GM12874 (cell line): ENCODE measurements around the gene C2orf68.

Source experiments
- TF ChIP-seq, protein P1 (sequence below): IDR thresholded peaks from 2 replicates; pipeline ENCODE4 v1.5.1; 2011; ENCODE audit warnings: low read depth, mild to moderate bottlenecking, control low read depth, low read length, moderate library complexity; ENCODE audit not compliant: insufficient read depth

C2orf68 gene

DNA sequence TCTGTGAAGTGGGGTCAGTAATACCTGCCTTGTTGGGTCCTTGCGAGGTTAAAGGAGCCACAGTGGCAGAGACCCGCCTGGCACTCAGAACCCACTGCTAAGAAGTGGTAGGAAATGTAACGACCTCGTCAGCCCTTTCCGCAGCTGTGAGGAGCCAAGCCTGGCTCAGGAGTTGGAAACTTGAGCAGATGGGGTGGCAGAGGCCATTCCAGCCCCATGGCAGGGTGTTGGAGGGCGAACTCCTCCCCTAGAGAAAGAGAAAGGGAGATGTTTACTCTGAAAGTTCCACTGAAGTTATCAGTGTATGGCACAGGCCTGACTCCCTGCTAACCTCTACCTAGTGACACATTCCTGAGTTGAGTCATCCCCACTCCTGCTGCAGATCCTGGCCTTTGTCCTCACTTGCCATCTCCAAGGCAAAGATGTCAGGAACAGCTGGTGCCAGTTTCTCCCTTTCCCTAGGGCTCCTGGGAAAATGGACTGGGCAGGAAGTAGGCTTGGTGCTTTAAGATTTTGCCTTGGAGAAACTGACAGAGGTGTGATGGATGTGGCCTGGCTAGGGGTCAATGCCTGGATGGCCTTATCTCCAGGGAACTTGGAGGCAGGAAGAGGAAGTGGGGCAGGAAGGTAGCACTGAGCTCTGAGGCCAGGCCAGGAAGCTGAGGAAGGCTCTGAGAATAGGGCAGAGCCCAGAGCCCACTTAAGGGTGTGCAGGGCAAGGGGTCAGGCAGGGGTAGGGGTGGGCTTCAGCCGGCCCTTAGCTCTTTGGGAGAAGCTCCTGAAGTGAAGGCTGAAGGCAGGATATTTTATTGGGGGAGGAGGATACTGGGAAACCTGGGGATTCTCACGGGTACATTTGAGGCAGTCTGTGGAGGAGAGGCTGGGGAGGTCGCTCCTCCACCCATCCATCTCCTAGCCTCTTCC lies 26.7 kb downstream of the C2orf68 start:
- TF ChIP-seq, protein P1, sequence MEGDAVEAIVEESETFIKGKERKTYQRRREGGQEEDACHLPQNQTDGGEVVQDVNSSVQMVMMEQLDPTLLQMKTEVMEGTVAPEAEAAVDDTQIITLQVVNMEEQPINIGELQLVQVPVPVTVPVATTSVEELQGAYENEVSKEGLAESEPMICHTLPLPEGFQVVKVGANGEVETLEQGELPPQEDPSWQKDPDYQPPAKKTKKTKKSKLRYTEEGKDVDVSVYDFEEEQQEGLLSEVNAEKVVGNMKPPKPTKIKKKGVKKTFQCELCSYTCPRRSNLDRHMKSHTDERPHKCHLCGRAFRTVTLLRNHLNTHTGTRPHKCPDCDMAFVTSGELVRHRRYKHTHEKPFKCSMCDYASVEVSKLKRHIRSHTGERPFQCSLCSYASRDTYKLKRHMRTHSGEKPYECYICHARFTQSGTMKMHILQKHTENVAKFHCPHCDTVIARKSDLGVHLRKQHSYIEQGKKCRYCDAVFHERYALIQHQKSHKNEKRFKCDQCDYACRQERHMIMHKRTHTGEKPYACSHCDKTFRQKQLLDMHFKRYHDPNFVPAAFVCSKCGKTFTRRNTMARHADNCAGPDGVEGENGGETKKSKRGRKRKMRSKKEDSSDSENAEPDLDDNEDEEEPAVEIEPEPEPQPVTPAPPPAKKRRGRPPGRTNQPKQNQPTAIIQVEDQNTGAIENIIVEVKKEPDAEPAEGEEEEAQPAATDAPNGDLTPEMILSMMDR = no peak

DNA sequence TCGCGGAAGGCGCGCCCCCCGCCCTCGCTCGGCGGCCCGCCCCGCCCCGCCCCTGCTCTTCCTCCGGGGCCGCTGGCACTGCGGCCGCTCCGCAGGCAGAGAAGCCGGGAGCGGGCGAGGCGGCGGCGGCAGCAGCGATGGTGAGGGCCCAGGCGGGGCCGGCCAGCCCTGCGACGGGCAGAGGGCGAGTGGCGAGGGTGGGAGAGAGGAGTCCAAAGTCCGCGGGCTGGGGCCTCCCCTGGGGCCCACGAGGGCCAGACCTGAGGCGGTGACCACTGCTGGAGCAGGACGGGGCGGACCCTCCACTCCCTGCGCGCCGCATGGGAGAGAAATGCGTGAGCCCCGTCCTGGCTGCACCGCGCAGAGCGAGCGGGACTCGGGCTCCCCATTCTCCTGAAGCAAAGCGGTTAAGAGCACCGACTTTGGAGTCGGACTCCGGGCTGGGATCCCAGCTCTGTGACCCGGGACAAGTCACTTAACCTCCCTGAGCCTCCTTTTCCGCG lies 27.5 kb downstream of the C2orf68 start, which contains the start of gene VAMP5:
VAMP5 (plus strand) TSS at position 78 of the 503 bp plus-strand sequence; CDS start at position 138, 60 bp downstream.
- TF ChIP-seq, protein P1 = no peak

DNA sequence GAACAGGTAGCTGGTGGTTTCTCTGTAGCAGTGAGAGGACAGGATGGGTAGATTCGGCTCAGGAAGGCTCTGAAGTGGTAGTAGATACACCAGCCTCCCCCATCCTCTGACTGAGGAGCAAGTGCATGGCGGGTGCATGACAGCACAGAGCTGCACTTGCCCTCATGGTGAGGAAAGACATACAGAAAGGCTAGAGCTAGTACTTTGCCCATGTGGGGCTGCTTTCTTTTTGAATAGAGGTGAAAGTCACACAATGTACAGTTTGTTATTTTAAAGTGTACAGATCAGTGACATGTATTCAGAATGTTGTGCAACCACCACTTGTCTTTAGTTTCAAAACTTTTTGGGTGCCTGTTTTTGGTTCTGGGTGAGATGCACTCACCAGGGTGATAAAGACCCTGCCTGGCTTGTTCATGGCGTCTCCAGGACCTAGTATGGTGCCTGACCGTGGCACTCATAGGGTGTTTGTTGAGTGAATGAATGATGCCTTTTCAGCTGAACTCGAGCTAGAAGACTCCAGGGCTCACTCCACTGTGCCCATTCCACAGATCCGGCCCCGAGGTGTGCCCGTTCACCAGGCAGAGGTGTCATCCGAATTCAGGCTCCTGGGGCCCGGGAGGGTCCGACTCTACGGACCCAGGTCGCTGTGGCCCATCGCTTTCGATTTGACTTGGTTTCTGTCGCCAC lies 28.1 kb downstream of the C2orf68 start:
- TF ChIP-seq, protein P1 = no peak

DNA sequence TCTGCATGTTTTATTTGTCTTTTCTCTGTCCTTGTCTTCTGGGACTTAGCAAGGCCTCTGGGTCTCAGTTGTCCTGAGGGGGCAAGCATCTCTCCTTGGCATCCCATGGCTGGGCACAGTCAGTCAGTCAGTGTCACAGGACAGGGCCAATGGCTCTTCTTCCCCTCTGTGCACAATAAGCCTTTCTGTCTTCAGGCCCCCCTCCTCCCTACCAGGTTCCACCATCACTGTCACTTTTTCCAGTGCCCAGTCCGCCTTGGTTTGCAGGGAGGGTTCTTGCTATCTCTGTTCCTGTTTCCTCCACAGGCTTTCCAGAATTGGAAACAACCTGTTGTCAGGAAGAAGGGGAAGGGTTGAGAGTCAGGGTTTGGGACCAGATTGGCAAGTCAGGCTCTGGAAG lies 29.4 kb downstream of the C2orf68 start:
- TF ChIP-seq, protein P1 = no peak

DNA sequence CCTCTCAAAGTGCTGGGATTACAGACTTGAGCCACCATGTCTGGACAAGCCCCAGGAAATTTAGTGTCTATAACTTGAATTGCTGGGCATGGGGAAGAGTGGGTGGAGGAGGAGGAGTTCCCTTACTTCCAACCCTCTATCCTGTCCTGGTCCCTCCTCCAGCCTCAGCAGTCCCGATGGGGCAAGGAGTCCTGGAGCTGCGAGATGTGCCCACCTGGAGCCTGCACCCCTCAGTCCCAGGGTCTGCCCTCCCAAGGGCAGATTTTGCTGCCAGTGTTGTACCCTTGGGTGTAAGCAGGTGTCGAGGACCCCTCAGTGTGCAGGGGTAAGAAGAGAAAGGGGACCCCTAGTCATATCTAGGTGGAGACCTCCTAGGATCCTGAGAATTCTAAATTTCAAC lies 31.7 kb downstream of the C2orf68 start:
- TF ChIP-seq, protein P1 = no peak

DNA sequence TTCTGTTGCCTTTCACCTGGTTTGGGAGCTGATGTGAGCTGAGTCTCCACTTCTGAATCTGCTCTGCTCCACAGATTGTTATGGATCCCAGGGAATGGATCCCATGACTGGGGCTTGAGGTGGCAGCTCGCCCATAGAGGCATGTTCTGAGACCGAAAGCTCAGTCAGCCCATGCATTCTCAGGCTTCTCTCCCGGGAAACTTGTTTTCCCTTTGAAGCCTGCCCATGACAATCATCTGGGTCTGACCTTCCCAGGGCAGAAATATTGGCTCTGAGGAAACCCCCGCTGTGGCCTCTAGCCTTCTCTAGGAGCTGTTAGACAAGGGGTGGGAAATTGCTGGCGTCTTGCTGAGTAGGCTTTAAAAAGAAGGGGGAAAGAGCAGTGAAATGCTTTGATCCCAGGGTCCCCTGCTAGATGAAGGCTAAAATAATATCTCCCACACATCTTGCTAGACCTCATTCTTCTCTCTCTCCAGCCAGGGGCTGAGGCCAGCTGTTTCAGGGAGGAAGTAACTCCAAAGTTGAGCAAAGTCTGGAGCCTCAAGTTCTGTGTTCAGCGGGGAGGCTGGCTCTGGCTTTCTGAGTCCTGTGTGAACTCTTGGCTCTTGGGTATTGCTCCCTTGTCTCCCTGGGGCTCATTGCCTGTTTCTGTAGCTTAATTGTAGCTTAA lies 32.5 kb downstream of the C2orf68 start:
- TF ChIP-seq, protein P1 = no peak
